Right ventricle myocardium inferior (tissue), 1 donor: Measurements from ENCODE around the gene ANAPC1. TPM values are rescaled to one million over a fixed set of nuclear protein-coding genes. Genes with fewer than 3 reads are reported as not detected.
"Not testable (repeated sequence)": the region's sequence is repeated elsewhere in the genome, so short reads cannot be mapped to it uniquely, and the experiment has no call there.

ENCODE experiments used
- ATAC-seq: fragments of 200-7000 bp; cut with Tn5 transposase; one replicate; pipeline ENCODE4 v1.9.1; 2020; ENCODE audit warnings: mild to moderate bottlenecking, moderate library complexity
- DNase-seq: peaks from one replicate; pipeline ENCODE4 v3.0.0; 2021; ENCODE audit errors: missing footprints
- intact Hi-C: fragments of 100-400 bp; cut with DNase I; formaldehyde crosslinking; loops from one replicate; pipeline ENCODE4 v1.11.0; 2022
- long read RNA-seq: library from polyadenylated mRNA; unstranded; transcript quantifications from one replicate; pipeline ENCODE4 v2.0.0, GENCODE V29; 2021
- total RNA-seq: library from RNA; stranded (reverse); fragmentation: NEBNext Ultra II Directional; extraction: Animal tissue kit (Norgen Biotek cat#: 25700); gene quantifications from one replicate; pipeline ENCODE4 v1.2.1, GENCODE V29; 2021
- donor health status: DM: no; HTN: yes; CAD: no; lungs with severe emphysema.

Gene ANAPC1
- total RNA-seq: 18.6 TPM
- long read RNA-seq, full-length matches to known transcripts: 3 of 8 reads
- long read RNA-seq, partial matches to known transcripts: 4 of 8 reads
- long read RNA-seq, other reads (novel, unspliced or antisense): 1 of 8 reads

GRCh38 chr2:111883661-111884591 lies at the start of gene ANAPC1:
Gene ANAPC1 (minus strand): TSS chr2:111884193. CDS start chr2:111880825, 3,368 bp downstream.
- intact Hi-C loops: loop anchor here (1.0 kb wide), 1 partner anchor 163 kb away; no protein-coding TSS in a partner anchor
- peak; percentile 96 for DNase-seq
- ATAC-seq: peak; percentile 98

GRCh38 chr2:111932841-111933291 lies 48.9 kb upstream of the ANAPC1 start:
- DNase-seq (no peak), ATAC-seq (no peak)
- intact Hi-C loops: no loop called here

- intact Hi-C loops: no loop called here
- DNase-seq: no peak
- ATAC-seq: no peak
Measured at GRCh38 chr2:111930875-111931274, 46.9 kb upstream of the ANAPC1 start.

- ATAC-seq (no peak), DNase-seq (no peak)
- intact Hi-C loops: no loop called here
Measured at GRCh38 chr2:111930409-111930808, 46.4 kb upstream of the ANAPC1 start.

- intact Hi-C loops: no loop called here
- no peak for ATAC-seq
- no peak for DNase-seq
Measured at GRCh38 chr2:111927723-111928122, 43.7 kb upstream of the ANAPC1 start.

GRCh38 chr2:111924617-111925107 lies 40.7 kb upstream of the ANAPC1 start:
- DNase-seq: no peak
- ATAC-seq: no peak
- intact Hi-C loops: no loop called here

GRCh38 chr2:111923276-111923804 lies 39.3 kb upstream of the ANAPC1 start:
- DNase-seq: no peak
- intact Hi-C loops: no loop called here
- no peak for ATAC-seq

- intact Hi-C loops: no loop called here
- DNase-seq (peak; percentile 77), ATAC-seq (peak; percentile 81)
Measured at GRCh38 chr2:111919794-111920608, 36.0 kb upstream of the ANAPC1 start.

- no peak for ATAC-seq
- DNase-seq: no peak
- intact Hi-C loops: no loop called here
Measured at GRCh38 chr2:111919365-111919764, 35.4 kb upstream of the ANAPC1 start.

GRCh38 chr2:111918383-111918806 lies 34.4 kb upstream of the ANAPC1 start:
- intact Hi-C loops: no loop called here
- ATAC-seq (no peak), DNase-seq (no peak)

GRCh38 chr2:111917106-111917505 lies 33.1 kb upstream of the ANAPC1 start:
- no peak for ATAC-seq
- DNase-seq: no peak
- intact Hi-C loops: no loop called here

GRCh38 chr2:111912547-111912946 lies 28.6 kb upstream of the ANAPC1 start:
- no peak for ATAC-seq
- DNase-seq: no peak
- intact Hi-C loops: no loop called here

GRCh38 chr2:111911295-111911977 lies 27.4 kb upstream of the ANAPC1 start:
- ATAC-seq, intact Hi-C loops, DNase-seq: not testable (repeated sequence)

GRCh38 chr2:111910609-111911277 lies 26.8 kb upstream of the ANAPC1 start:
- no peak for DNase-seq
- no peak for ATAC-seq
- intact Hi-C loops: no loop called here

GRCh38 chr2:111909997-111910396 lies 26.0 kb upstream of the ANAPC1 start:
- DNase-seq, ATAC-seq, intact Hi-C loops: not testable (repeated sequence)

GRCh38 chr2:111909079-111909478 lies 25.1 kb upstream of the ANAPC1 start:
- ATAC-seq (no peak), DNase-seq (no peak)
- intact Hi-C loops: no loop called here

- ATAC-seq: peak; percentile 32
- intact Hi-C loops: no loop called here
- no peak for DNase-seq
Measured at GRCh38 chr2:111908578-111908977, 24.6 kb upstream of the ANAPC1 start.
